ENCODE measurements around the gene RAF1.

RAF1 gene

DNA sequence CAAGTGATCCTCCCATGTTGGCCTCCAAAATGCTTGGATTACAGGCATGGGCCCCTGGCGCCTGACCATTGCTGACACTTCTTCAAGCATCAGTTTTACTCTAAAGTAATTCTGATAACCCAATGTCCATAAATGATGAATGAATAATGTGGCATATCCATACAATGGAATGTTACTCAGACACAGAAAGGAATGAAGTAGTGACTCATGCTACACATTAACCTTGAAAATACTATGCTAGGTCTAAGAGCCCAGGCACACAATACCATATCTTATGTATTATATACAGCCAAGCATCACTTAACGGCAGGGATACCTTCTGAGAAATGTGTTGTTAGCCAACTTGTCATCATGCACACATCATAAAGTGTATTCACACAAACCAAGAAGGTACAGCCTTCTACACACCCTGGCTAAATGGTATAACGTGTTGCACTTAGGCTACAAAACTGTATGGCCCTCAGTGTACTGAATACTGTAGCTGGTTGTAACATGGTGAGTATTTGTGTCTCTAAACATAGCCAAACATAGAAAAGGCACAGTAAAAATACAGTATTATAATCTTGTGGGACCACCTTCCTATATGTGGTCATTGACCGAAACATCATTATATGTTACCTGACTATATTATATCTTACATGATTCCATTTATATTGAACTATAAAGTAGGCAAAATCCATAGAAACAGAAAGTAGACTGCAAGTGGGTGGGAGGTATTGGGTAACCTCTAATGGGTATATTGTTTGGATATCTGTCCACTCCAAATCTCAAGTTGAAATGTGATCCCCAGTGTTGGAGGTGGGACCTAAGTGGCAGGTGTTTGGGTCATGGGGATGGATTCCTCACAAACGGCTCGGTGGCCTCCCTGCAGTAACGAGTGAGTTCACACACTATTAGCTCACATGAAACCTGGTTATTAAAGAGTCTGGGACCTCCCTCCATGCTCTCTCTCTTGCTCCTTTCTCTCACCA lies 75.6 kb downstream of the RAF1 start:
- DNase-seq = no peak

DNA sequence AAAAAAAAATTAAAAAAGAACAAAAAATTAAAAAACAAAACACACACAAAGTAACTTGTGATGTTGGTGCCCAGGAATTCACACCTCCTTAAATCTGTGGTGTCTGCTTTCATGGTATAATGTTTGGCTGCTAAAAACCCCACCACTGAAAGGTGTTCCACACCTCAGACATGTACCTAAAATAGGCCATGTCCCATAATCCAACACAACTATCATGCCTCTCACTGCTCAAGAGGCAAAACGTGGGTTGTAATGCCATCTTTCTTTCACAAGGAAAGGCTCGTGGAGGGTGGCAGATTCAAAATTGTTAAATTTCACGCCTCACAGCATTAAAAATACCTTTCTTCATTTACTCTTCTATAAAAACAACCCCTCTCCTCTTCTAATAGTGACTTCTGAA lies 77.5 kb downstream of the RAF1 start:
- no peak for DNase-seq

DNA sequence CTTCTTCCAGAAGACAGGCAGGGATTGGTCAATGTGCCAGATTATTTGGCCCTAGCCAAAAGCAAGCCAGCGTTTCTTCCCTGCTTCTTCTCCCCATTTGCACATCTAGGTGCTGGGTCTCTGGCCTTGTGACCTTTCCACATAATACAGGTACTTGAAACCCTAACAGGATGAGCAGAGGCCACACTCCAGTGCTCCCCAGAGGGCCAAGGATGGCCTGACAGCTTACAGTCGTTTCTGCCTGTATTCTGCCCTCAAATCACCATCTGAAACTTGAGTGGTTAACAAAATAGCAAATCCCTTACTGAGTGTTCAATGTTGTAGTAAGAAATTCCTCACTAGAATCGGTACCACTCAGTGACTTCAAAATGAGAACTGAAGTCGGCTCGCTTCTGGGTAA lies 77.9 kb downstream of the RAF1 start:
- DNase-seq = no peak

DNA sequence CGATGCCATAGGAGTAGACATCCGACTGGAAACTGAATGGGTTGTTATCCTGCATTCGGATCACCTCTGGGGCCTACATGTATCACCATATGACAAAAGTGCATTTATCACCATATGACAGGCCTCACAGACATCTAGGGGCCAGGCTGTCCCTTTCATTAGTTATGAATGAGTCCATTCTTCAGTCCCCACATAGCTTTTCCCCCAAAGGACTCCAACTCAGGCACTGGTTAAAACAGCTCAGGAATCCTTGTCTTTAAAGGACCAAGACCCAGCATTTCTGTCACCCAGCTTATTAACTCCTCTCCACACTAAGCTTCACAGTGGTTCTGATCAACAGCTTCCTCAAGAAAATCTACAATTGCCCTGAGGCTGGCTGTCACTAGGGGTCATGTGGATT lies 78.7 kb downstream of the RAF1 start:
- no peak for DNase-seq

DNA sequence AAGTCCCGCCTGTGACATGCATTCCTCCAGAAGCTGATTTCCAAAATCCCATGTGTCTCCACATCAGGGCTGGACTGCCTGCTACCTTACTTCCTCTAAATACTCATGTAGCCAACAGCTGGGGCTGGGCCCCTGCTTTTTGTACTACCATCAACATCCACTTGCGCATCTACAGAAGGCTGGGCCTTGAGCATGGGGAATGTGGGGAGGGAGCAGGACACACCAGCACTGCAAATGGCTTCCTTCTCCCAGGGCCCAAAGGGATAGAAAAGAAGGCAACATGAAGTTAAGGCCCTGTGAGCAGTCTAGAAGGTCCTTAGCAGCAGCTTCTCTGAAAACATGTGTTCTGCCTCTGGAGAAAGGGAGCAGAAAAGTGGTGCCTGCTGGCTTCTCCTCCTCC lies 79.8 kb downstream of the RAF1 start:
- DNase-seq = no peak

DNA sequence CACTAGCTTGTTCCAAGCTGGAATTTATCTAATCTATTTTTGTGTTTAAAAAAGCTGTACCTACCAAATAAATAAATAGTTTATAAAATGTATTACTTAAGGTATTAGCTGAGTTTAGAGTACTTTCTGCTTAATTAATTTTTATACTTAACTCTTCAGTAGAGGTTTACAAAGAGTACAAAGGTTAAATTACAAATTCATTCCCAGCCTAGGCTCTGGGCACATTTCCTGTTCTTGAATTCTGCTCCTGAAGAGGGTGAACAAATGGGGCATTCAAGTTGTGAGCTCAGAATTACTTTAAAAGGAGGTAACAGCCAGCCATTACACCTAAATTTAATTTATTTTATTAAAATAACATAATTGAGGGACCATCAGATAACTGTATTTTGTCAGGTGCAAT lies 80.6 kb downstream of the RAF1 start:
- no peak for DNase-seq

DNA sequence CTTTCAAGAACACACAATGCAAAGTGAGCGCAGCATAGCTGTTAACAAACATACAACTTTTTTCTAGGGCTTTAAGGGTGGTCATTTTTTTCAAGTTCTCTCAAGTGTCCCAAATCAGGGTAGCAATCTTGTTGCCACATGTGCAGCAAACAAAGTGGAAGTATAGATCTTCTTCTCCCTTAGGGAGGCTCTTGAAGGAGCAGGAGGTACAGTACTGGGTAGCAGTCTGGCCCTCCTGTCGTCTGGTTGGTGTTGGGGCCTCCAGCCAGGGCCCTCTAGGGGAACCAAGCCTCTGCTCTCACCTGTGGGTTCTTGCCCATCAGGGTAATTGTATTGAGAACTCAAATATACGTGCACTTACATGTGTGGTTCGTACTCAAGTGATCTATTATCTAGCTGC lies 81.2 kb downstream of the RAF1 start:
- DNase-seq = no peak

DNA sequence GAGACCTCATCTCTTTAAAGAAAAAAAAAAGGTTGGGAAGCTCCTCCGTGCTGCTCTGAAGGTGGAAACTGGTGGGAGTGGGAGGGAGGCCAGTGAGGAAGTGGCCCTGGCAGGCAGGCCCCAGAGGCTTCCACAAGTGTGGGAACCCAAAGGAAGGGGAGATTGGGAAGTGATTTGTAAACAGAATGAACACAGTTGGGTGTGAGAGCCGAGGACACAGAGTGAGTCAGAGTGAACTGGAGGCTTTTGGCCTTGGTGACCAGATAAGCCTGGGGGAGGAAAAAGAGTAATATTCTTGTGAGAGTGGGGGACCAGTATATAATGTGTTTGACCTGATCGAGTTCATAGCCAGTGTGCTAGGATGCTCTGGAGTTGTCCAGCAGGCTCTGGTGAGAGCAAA lies 84.0 kb downstream of the RAF1 start:
- no peak for DNase-seq

- no peak for DNase-seq
Observed at GRCh38 chr3:12579456-12579855, 84.5 kb downstream of the RAF1 start.

DNA sequence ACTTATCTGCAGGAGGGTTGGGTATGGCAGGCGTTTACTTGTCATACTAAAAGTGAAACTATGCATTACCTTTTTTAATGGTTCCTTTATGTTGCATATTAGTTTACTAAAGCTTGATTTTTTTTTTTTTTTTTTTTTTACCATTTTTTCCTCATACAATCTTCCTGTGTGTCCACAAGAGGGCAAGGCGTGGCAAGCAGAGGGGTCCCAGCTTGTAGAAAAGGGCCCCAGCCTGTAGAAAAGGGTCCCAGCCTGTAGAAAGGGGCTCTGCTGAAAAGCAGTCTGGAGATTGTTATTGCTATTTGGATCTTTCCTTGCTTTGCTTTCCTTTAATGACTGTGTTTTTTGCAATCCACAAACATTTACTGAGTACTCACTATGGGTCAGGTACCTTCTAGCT lies 85.2 kb downstream of the RAF1 start:
- no peak for DNase-seq

DNA sequence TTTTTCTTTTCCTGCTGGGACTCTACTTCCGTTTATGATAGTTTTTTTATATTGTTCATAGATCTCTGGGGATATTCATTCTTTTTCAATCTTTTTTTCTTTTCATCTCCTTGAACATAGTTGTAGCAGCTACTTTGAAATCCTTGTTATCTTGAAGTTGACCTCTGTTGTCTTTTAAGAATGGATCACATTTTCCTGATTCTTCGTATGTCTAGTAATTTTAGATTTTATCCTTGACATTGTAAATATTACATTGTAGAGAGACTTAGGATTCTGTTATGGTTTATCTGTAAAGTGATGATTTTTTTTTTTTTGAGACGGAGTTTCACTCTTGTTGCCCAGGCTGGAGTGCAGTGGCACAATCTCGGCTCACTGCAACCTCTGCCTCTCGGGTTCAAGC lies 86.5 kb downstream of the RAF1 start:
- no peak for DNase-seq

GRCh38 chr3:12574661-12575060 lies 89.3 kb downstream of the RAF1 start:
- DNase-seq = no peak

- DNase-seq = no peak
Observed at GRCh38 chr3:12574131-12574530, 89.8 kb downstream of the RAF1 start.

- no peak for DNase-seq
Observed at GRCh38 chr3:12571986-12572385, 91.9 kb downstream of the RAF1 start.

- no peak for DNase-seq
Observed at GRCh38 chr3:12569836-12570235, 94.1 kb downstream of the RAF1 start.

- DNase-seq = no peak
Observed at GRCh38 chr3:12568747-12569146, 95.2 kb downstream of the RAF1 start.

GRCh38 chr3:12566976-12567375 lies 96.9 kb downstream of the RAF1 start:
- DNase-seq = no peak

- DNase-seq = no peak
Observed at GRCh38 chr3:12562451-12562850, 101.5 kb downstream of the RAF1 start.

- DNase-seq = no peak
Observed at GRCh38 chr3:12561397-12561796, 102.5 kb downstream of the RAF1 start.

DNA sequence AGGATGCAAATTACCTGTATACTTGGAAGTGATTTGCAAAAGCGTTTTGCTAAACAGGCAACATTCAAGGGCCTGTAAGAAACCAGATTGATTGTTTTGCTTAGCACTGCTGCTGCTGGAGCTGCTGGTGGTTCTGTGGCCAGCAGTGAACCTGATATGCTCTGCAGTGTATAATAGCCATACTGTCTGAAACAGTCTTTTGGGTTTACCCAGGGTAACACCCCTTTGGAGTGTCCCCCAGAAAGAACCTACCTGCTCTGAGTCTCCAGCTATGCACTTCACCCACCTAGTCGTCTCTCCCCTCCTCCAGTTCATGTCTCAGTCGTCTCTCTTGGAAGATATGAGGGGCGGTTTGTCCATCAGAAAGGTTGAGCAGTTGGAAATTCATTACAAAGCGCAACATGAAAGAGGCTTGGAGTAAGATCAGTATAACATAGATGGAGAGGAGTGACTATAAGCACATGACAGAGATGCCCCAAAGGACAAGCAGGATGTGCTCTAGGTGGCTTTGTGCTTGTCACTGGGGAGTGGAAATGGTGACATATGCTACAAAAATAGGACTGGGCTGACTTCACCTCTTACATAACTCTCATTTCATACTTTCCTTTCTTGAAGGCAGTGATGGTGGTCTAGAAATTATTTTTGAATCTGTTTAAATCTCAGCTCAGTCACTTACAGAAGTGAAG lies 103.3 kb downstream of the RAF1 start:
- DNase-seq = peak; percentile 12

DNA sequence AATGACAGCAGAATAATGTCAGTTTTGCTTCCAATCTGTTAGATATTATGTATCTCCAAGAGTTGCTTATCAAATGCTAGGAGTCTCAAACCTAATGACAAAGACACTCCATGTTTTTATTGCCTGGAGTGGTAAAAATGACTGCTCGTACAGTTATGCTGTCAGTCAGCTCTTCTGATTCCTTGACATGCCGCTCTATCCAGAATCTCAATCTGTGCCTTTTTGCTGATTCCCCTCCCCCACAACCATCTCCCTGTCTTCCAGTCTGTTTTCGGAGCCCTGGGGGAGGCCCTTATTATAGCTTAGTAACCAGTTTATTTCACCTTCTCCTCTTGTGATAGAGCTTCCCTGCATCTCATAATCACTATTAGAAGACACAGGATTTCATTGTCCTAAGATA lies 104.4 kb downstream of the RAF1 start:
- DNase-seq = no peak

- no peak for DNase-seq
Observed at GRCh38 chr3:12558706-12559105, 105.2 kb downstream of the RAF1 start.

DNA sequence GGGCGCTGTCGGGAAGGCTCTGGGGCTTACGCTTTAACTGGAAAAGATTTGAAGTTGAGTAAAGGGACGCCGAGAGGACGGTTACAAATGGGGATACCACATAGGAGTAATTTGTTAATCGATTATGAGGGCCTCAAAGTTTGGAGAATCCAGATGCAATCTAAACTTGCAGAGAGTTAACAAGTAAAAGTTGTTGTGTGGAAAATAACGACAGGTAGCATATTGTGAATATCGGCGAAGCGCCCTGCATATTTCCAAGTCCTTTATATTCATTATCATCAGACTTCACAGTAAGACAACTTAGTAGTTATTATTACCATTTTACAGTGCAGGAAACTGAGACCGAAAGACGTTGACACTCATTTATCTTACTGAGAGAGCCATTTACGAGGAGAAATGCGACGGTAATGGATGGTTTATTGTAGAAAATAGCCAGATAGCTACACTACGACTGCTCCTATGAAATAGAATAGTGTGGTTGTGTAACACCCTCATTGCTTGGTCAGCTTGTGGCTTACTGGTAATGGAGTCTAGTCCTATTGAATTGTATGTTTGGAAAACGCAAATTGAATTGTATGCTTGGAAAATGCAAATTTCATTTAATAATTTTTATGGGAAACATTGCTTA lies 106.3 kb downstream of the RAF1 start:
- no peak for DNase-seq
